Endothelial cell of umbilical vein (primary cell): Measurements from ENCODE around the gene TJP1. TPM values are rescaled to one million over a fixed set of nuclear protein-coding genes. Genes with fewer than 3 reads are reported as not detected.

Source experiments
- BruUV-seq: library from RNA; stranded (reverse); fragments of 400-500 nt; replicated peaks from 2 replicates; lab custom pipeline; 2021; lab: Mats Ljungman, UMichigan
- CTCF ChIA-PET: fragments of 300-600, 350-600 bp; sonication (Branson Sonifier 250); formaldehyde crosslinking; loops from one replicate; lab custom pipeline; 2021; ENCODE audit warnings: antibody characterized with exemption, inconsistent platforms; lab: Charles Lee
- POLR2A ChIA-PET: fragments of 300-600, 350-600 bp; sonication (Branson Sonifier 250); formaldehyde crosslinking; loops from one replicate; lab custom pipeline; 2021; ENCODE audit warnings: antibody characterized with exemption, inconsistent platforms; lab: Charles Lee
- DNase-seq: peaks from one replicate; pipeline ENCODE4 v3.0.0-alpha.2; 2011; ENCODE audit warnings: low read depth, low spot score
- FAIRE-seq: peaks from 2 replicates; lab custom pipeline; 2011; peaks lifted over from hg19 to GRCh38; lab: Jason Lieb, UNC
- H2AFZ ChIP-seq: 2 replicates; pipeline ENCODE4 v1.6.0; 2012; ENCODE audit warnings: low read depth, low read length, control low read depth, inconsistent platforms
- H3K27ac ChIP-seq: 2 replicates; pipeline ENCODE4 v1.5.1; 2011; ENCODE audit warnings: low read depth, mild to moderate bottlenecking, control low read depth, low read length, moderate library complexity; ENCODE audit not compliant: insufficient read depth
- H3K27me3 ChIP-seq, 2 experiments: 2 replicates each; pipeline versions ENCODE4 v1.6.0 to v1.6.1; 2011; ENCODE audit warnings: low read length in 2 of 2, mixed read lengths in 1 of 2; ENCODE audit not compliant: control insufficient read depth in 2 of 2, insufficient read depth in 2 of 2
- H3K36me3 ChIP-seq, 2 experiments: 2 replicates in 1 of 2; 3 replicates in 1 of 2; pipeline ENCODE4 v1.5.1; 2011; ENCODE audit warnings: low read length in 2 of 2, mild to moderate bottlenecking in 1 of 2, moderate library complexity in 1 of 2; ENCODE audit not compliant: control insufficient read depth in 2 of 2, insufficient read depth in 2 of 2; ENCODE audit errors: extremely low read depth in 1 of 2
- H3K4me1 ChIP-seq: 3 replicates; pipeline ENCODE4 v1.5.1; 2011; ENCODE audit warnings: mild to moderate bottlenecking, low read length; ENCODE audit not compliant: control insufficient read depth, insufficient read depth; ENCODE audit errors: extremely low read depth
- H3K4me2 ChIP-seq: 2 replicates; pipeline ENCODE4 v1.6.1; 2011; ENCODE audit warnings: low read length, control low read depth, mixed read lengths; ENCODE audit not compliant: insufficient read depth
- H3K4me3 ChIP-seq, 3 experiments: fragments of 200-600 bp in 1 of 3; sonication (generic), shearing (Covaris generic) in 1 of 3; replicated peaks in 1 of 3; 2 replicates each; pipeline ENCODE4 v1.5.1; 2011 to 2016; ENCODE audit warnings: control low read depth in 3 of 3, low read length in 3 of 3, mild to moderate bottlenecking in 2 of 3, inconsistent platforms in 1 of 3, low read depth in 1 of 3, moderate library complexity in 1 of 3; ENCODE audit not compliant: insufficient read depth in 1 of 3
- H3K79me2 ChIP-seq: 2 replicates; pipeline ENCODE4 v1.6.0; 2012; ENCODE audit warnings: low read length, inconsistent platforms; ENCODE audit not compliant: control insufficient read depth, insufficient read depth
- H3K9ac ChIP-seq: replicated peaks from 2 replicates; pipeline ENCODE3; 2011; ENCODE audit warnings: low read length, control low read depth; ENCODE audit not compliant: insufficient read depth; ENCODE audit errors: extremely low read depth
- H3K9me1 ChIP-seq: replicated peaks from 3 replicates; pipeline ENCODE4 v1.6.0; 2011; ENCODE audit warnings: mild to moderate bottlenecking, low read length; ENCODE audit not compliant: control insufficient read depth, insufficient read depth; ENCODE audit errors: extremely low read depth
- H3K9me3 ChIP-seq: replicated peaks from 2 replicates; pipeline ENCODE4 v1.5.1; 2012; ENCODE audit warnings: low read length, inconsistent platforms; ENCODE audit not compliant: control insufficient read depth, insufficient read depth
- H4K20me1 ChIP-seq: replicated peaks from 2 replicates; pipeline ENCODE3; 2011; ENCODE audit warnings: mild to moderate bottlenecking, low read length; ENCODE audit not compliant: control insufficient read depth, insufficient read depth; ENCODE audit errors: extremely low read depth
- CTCF ChIP-seq, 2 donors: IDR thresholded peaks; 1 replicate in 1 of 2; 2 replicates in 1 of 2; pipeline ENCODE4 v1.5.1; 2011; ENCODE audit warnings: low read length in 2 of 2, mild to moderate bottlenecking in 2 of 2, moderate library complexity in 2 of 2, control low read depth in 1 of 2, inconsistent platforms in 1 of 2, low read depth in 1 of 2; ENCODE audit not compliant: insufficient read depth in 1 of 2; ENCODE audit errors: extremely low read depth in 1 of 2
- EZH2 ChIP-seq: IDR thresholded peaks from 2 replicates; pipeline ENCODE4 v1.6.1; 2012; ENCODE audit warnings: borderline replicate concordance, low read depth, mild to moderate bottlenecking, moderate library complexity, low read length, inconsistent platforms; ENCODE audit not compliant: severe bottlenecking
- FOS ChIP-seq: IDR thresholded peaks from 2 replicates; pipeline ENCODE4 v1.6.1; 2011; ENCODE audit warnings: mild to moderate bottlenecking, low read length, moderate library complexity, borderline replicate concordance; ENCODE audit not compliant: insufficient read depth
- GATA2 ChIP-seq: IDR thresholded peaks from 2 replicates; pipeline ENCODE4 v1.7.0; 2011; ENCODE audit warnings: low read depth, mild to moderate bottlenecking, moderate library complexity, mixed read lengths, low read length; ENCODE audit not compliant: insufficient read length, insufficient read depth
- JUN ChIP-seq: IDR thresholded peaks from 2 replicates; pipeline ENCODE4 v1.6.1; 2011; ENCODE audit warnings: borderline replicate concordance, low read depth; ENCODE audit not compliant: insufficient read length, insufficient read depth
- POLR2A ChIP-seq: IDR thresholded peaks from 2 replicates; pipeline ENCODE4 v1.6.1; 2012; ENCODE audit warnings: low read depth, mild to moderate bottlenecking, control low read depth, low read length
- POLR2AphosphoS5 ChIP-seq: IDR thresholded peaks from 2 replicates; pipeline ENCODE4 v1.6.1; 2012; ENCODE audit warnings: low read depth, mild to moderate bottlenecking, control low read depth, low read length, moderate library complexity; ENCODE audit not compliant: insufficient read depth
- dilution Hi-C: fragments of 300-500 bp; cut with MboI; formaldehyde crosslinking; loops from one replicate; pipeline ENCODE4 v1.15.0; 2019; ENCODE audit warnings: low sequenced_read_pairs; ENCODE audit not compliant: extremely low pct_ligation_motif_present
- intact Hi-C: fragments of 100-400 bp; cut with micrococcal nuclease; formaldehyde crosslinking; loops from one replicate; pipeline ENCODE4 v1.10.0; 2022
- polyA plus RNA-seq, 4 experiments: library from polyadenylated mRNA; depleted of rRNA in 3 of 4; stranded (reverse) in 3 of 4; unstranded in 1 of 4; fragments of >200 nt; gene quantifications; 2 replicates each; pipeline versions ENCODE4 v1.2.1 to v1.2.3, GENCODE V29; 2011 to 2012; ENCODE audit warnings: missing spikeins in 1 of 4
- total RNA-seq: library from RNA; stranded (reverse); gene quantifications from 2 replicates; pipeline ENCODE4 v1.2.3, GENCODE V29; 2021

TJP1 gene
- total and polyA plus RNA-seq, 2 donors (not counting 3 experiments of a cell fraction or from before 2014, with no cell fraction given): 45.6 to 128 TPM

- H3K9me3 ChIP-seq: no peaks in the 10 kb centered on the region
- no peaks in the 10 kb centered on the region for H3K79me2 ChIP-seq
- dilution Hi-C loops: no loop called here
- no peak overlapping the region for H2AFZ ChIP-seq
- BruUV-seq: no TSS peak
- TF ChIP-seq CTCF (IDR thresholded peaks at IDR 0.05; ENCODE audit: extremely low read depth in 1 of 2, insufficient read depth in 1 of 2, low read depth in 1 of 2, low read length in 2 of 2): no peak
- no peak for TF ChIP-seq GATA2
- no peak for TF ChIP-seq POLR2A
- no peak for TF ChIP-seq EZH2
- no peak for TF ChIP-seq POLR2AphosphoS5
- no peak for TF ChIP-seq JUN
- TF ChIP-seq FOS: no peak
- no peaks in the 10 kb centered on the region for H3K4me1 ChIP-seq
- no peaks in the 10 kb centered on the region for H3K36me3 ChIP-seq
- DNase-seq (no peak), FAIRE-seq (no peak)
- no peaks in the 10 kb centered on the region for H4K20me1 ChIP-seq
- H3K27me3 ChIP-seq: peaks cover 0 to 3% of the 10 kb centered on the region in 2 experiments
- intact Hi-C loops: loop anchor here (5.0 kb wide), 1 partner anchor 34 kb away; no protein-coding TSS in a partner anchor
- no peak overlapping the region for H3K9ac ChIP-seq
- H3K27ac ChIP-seq: no peak overlapping the region
- no peak overlapping the region for H3K4me3 ChIP-seq
- no peaks in the 10 kb centered on the region for H3K9me1 ChIP-seq
- H3K4me2 ChIP-seq: no peak overlapping the region
- ChIA-PET POLR2A (no interaction called here), CTCF (interaction anchor here (2.0 kb wide), 1 partner anchor 10 kb away, joined by 5 read pairs; no protein-coding TSS in a partner anchor)
Observed at GRCh38 chr15:29860872-29861271, 38.6 kb upstream of the TJP1 start.
